ENCODE results near the gene ZNF319. TPM values are rescaled to one million over a fixed set of nuclear protein-coding genes. Genes with fewer than 3 reads are reported as not detected.

ZNF319 gene
- total and polyA plus RNA-seq, 4 donors: 0.64 to 3.4 (median 2.6) TPM

GRCh38 chr16:58027161-58027915 is 26.9 kb upstream of the ZNF319 start:
- Histone ChIP-seq H3K4me1 (ENCODE audit: control insufficient read depth in 4 of 4, insufficient read depth in 4 of 4, low read length in 3 of 4) (peaks cover 20 to 77% (median 62%) of the 10 kb centered on the region in 4 donors), H3K27me3 (ENCODE audit: control insufficient read depth in 4 of 4, insufficient read depth in 4 of 4, low read length in 3 of 4) (no peaks in the 10 kb centered on the region), H3K27ac (ENCODE audit: low read depth in 1 of 2, low read length in 2 of 2) (peak overlapping the region; percentile 56 to 78), H3K9ac (ENCODE audit: low read depth in 1 of 2, low read length in 2 of 2) (peak overlapping the region in 1 of 2 donors; percentile 7), H3K9me3 (ENCODE audit: control insufficient read depth in 4 of 4, low read length in 3 of 4) (no peaks in the 10 kb centered on the region), H3K36me3 (ENCODE audit: control insufficient read depth in 4 of 4, insufficient read depth in 3 of 4, low read depth in 1 of 4, low read length in 3 of 4) (no peaks in the 10 kb centered on the region), H3K4me3 (ENCODE audit: low read depth in 1 of 3, low read length in 3 of 3) (peak overlapping the region; percentile 78 to 82 (median 80))
- DNase-seq (ENCODE audit: low spot score): no peak
- no peak for TF ChIP-seq REST (IDR thresholded peaks at IDR 0.05)
- no peak for TF ChIP-seq YY1 (IDR thresholded peaks at IDR 0.05)
- peak; percentile 25 to 30 for TF ChIP-seq RXRA (IDR thresholded peaks at IDR 0.05)
- TF ChIP-seq TAF1 (conservative IDR thresholded peaks at IDR 0.05): no peak
- peak in 1 of 2 donors; percentile 23 for TF ChIP-seq HNF4A (conservative IDR thresholded peaks at IDR 0.05)
- TF ChIP-seq HNF4G (IDR thresholded peaks at IDR 0.05): no peak
- TF ChIP-seq SP1 (IDR thresholded peaks at IDR 0.05): peak; percentile 9
- WGBS: 9% methylated on average over 43 of the region's 43 CpGs

- no peaks in the 10 kb centered on the region for H3K27me3 ChIP-seq (ENCODE audit: control insufficient read depth in 4 of 4, insufficient read depth in 4 of 4, low read length in 3 of 4)
- DNase-seq (ENCODE audit: low spot score): no peak
- TF ChIP-seq JUND (IDR thresholded peaks at IDR 0.05) (no peak), YY1 (IDR thresholded peaks at IDR 0.05) (no peak), HNF4G (IDR thresholded peaks at IDR 0.05) (no peak), ZBTB33 (IDR thresholded peaks at IDR 0.05) (no peak), FOXA2 (IDR thresholded peaks at IDR 0.05) (no peak), RAD21 (IDR thresholded peaks at IDR 0.05) (no peak), NR2F2 (IDR thresholded peaks at IDR 0.05) (no peak), MAX (IDR thresholded peaks at IDR 0.05) (no peak), HNF4A (conservative IDR thresholded peaks at IDR 0.05) (no peak), SP1 (IDR thresholded peaks at IDR 0.05) (no peak), ATF3 (IDR thresholded peaks at IDR 0.05) (no peak), REST (IDR thresholded peaks at IDR 0.05) (no peak), FOXA1 (IDR thresholded peaks at IDR 0.05) (no peak)
- H3K9ac ChIP-seq (ENCODE audit: low read depth in 1 of 2, low read length in 2 of 2): peak overlapping the region in 1 of 2 donors; percentile 72
- WGBS: under 1% methylated on average over 38 of the region's 38 CpGs
- H3K36me3 ChIP-seq (ENCODE audit: control insufficient read depth in 4 of 4, insufficient read depth in 3 of 4, low read depth in 1 of 4, low read length in 3 of 4): no peaks in the 10 kb centered on the region
- no peaks in the 10 kb centered on the region for H3K9me3 ChIP-seq (ENCODE audit: control insufficient read depth in 4 of 4, low read length in 3 of 4)
- H3K4me3 ChIP-seq (ENCODE audit: low read depth in 1 of 3, low read length in 3 of 3): peak overlapping the region; percentile 78 to 82 (median 80)
- peak overlapping the region; percentile 56 to 78 for H3K27ac ChIP-seq (ENCODE audit: low read depth in 1 of 2, low read length in 2 of 2)
- H3K4me1 ChIP-seq (ENCODE audit: control insufficient read depth in 4 of 4, insufficient read depth in 4 of 4, low read length in 3 of 4): peaks cover 18 to 77% (median 58%) of the 10 kb centered on the region in 4 donors
These were observed 26.3 kb upstream of the ZNF319 start for GRCh38 chr16:58026705-58027160.
